Measurements from ENCODE around the gene PNRC1. TPM values are rescaled to one million over a fixed set of nuclear protein-coding genes. Genes with fewer than 3 reads are reported as not detected.
A peak's percentile ranks its signal among the peaks of the same experiment; 100 is the strongest.
"Not testable (repeated sequence)": the region's sequence is repeated elsewhere in the genome, so short reads cannot be mapped to it uniquely, and the experiment has no call there.

Gene PNRC1
- 10 to 100 TPM; 42.8 to 54.1 (median 48.3) TPM for total RNA-seq

- Mint-ChIP-seq H3K4me3 (peak within 1 kb of the TSS; percentile 98), H3K36me3 (ENCODE audit: insufficient read depth) (peaks cover 20% of the 10 kb centered on the region), H3K4me1 (ENCODE audit: low read depth) (peaks cover 43% of the 10 kb centered on the region), H3K9me3 (no peaks in the 10 kb centered on the region), H3K27me3 (ENCODE audit: low read depth) (no peaks in the 10 kb centered on the region)
- ATAC-seq (peak; percentile 70 to 75), DNase-seq (peak; percentile 100)
Observed at GRCh38 chr6:89080281-89081128, at the start of gene PNRC1. PNRC1 (plus strand) TSS chr6:89080751; CDS start chr6:89080895, 144 bp downstream.

- H3K4me3 Mint-ChIP-seq, result no peak overlapping the region
- peaks cover 3% of the 10 kb centered on the region for H3K27me3 Mint-ChIP-seq (ENCODE audit: low read depth)
- peaks cover 1% of the 10 kb centered on the region for H3K9me3 Mint-ChIP-seq
- no peak for DNase-seq
- H3K36me3 Mint-ChIP-seq (ENCODE audit: insufficient read depth), result no peaks in the 10 kb centered on the region
- H3K4me1 Mint-ChIP-seq (ENCODE audit: low read depth), result no peaks in the 10 kb centered on the region
- ATAC-seq, result no peak
Observed at GRCh38 chr6:89032599-89032998, 48.0 kb upstream of the PNRC1 start.

DNA sequence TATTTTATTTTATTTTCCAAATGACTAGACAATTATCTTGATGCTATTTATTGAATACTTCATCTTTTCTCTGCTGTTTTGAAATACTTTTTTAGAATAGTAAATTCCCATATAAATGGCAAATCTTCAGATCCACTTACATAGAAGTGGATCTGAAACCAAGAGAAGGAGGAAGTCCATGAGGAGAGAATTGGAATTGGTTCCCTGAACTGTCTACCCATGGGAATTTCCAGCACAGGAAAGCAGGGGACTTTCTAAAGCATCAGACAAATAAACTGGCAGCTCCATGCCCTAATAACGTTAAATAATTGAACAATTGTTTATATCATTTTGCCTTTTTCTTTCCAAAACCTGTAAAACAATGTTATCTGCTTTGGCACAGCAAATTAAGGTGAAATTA is 47.1 kb upstream of the PNRC1 start:
- peaks cover 4% of the 10 kb centered on the region for H3K36me3 Mint-ChIP-seq (ENCODE audit: insufficient read depth)
- no peaks in the 10 kb centered on the region for H3K4me1 Mint-ChIP-seq (ENCODE audit: low read depth)
- H3K4me3 Mint-ChIP-seq, result no peak overlapping the region
- H3K27me3 Mint-ChIP-seq (ENCODE audit: low read depth), result peaks cover 2% of the 10 kb centered on the region
- peaks cover 8% of the 10 kb centered on the region for H3K9me3 Mint-ChIP-seq
- no peak for ATAC-seq
- no peak for DNase-seq

DNA sequence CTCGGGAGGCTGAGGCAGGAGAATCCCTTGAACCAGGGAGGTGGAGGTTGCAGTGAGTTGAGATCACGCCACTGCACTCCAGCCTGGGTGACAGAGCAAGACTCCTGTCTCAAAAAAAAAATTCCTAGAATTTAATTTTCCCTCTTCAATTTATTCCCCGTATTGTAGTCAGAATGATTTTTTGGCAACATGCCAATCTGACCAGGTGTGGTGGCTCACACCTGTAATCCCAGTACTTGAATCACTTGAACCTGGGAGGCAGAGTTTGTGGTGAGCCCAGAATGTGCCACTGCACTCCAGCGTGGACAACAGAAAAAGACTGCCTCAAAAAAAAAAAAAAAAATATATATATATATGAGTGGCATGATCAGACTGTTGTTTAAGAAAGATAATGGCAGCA is 46.4 kb upstream of the PNRC1 start:
- not testable (repeated sequence) for H3K36me3 Mint-ChIP-seq (ENCODE audit: insufficient read depth); H3K4me3 Mint-ChIP-seq; DNase-seq; H3K4me1 Mint-ChIP-seq (ENCODE audit: low read depth); H3K27me3 Mint-ChIP-seq (ENCODE audit: low read depth); ATAC-seq
- peaks cover 15% of the 10 kb centered on the region for H3K9me3 Mint-ChIP-seq

DNA sequence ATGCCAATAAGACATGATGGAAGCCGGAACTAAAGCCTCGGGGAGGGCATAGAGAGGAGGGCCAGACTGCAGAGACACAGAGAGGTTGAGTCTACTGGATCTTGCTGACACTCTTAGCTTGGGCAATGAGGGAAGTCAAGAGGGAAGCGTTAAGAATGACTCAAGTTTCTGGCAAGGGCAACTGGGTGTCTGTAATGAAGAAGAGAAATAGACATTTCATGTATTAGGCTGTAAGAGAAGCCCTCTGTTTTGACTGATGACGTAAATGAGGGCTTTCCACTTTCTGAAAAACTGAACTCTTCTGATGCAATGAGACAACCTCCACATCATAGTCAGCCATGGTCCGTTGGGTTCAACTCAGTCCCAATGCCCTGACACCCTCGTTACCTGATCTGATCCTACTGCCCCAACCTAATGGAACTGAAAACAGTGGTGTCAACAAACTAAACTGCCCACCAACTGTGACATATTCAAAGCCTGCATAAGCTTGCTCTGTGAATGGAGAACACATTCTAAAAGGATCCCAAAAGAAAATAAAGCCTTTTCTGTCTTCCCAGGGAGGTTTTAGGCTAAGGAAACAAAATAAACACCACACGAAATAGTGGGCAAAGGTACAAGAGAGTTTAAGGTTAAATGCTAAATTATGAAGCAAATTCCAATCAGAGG is 45.8 kb upstream of the PNRC1 start:
- peaks cover 18% of the 10 kb centered on the region for H3K9me3 Mint-ChIP-seq
- DNase-seq, result no peak
- peaks cover 2% of the 10 kb centered on the region for H3K27me3 Mint-ChIP-seq (ENCODE audit: low read depth)
- H3K36me3 Mint-ChIP-seq (ENCODE audit: insufficient read depth), result peaks cover 8% of the 10 kb centered on the region
- no peak for ATAC-seq
- no peaks in the 10 kb centered on the region for H3K4me1 Mint-ChIP-seq (ENCODE audit: low read depth)
- H3K4me3 Mint-ChIP-seq, result no peak overlapping the region

GRCh38 chr6:89035252-89036101 is 45.1 kb upstream of the PNRC1 start:
- DNase-seq (no peak), ATAC-seq (no peak)
- H3K4me3 Mint-ChIP-seq, result no peak overlapping the region
- no peaks in the 10 kb centered on the region for H3K4me1 Mint-ChIP-seq (ENCODE audit: low read depth)
- peaks cover 8% of the 10 kb centered on the region for H3K36me3 Mint-ChIP-seq (ENCODE audit: insufficient read depth)
- H3K27me3 Mint-ChIP-seq (ENCODE audit: low read depth), result no peaks in the 10 kb centered on the region
- H3K9me3 Mint-ChIP-seq, result peaks cover 19% of the 10 kb centered on the region

- Mint-ChIP-seq H3K4me3 (no peak overlapping the region), H3K36me3 (ENCODE audit: insufficient read depth) (peaks cover 10% of the 10 kb centered on the region), H3K9me3 (peaks cover 19% of the 10 kb centered on the region), H3K4me1 (ENCODE audit: low read depth) (no peaks in the 10 kb centered on the region), H3K27me3 (ENCODE audit: low read depth) (no peaks in the 10 kb centered on the region)
- ATAC-seq (no peak), DNase-seq (no peak)
Observed at GRCh38 chr6:89037141-89037900, 43.2 kb upstream of the PNRC1 start.

- not testable (repeated sequence) for H3K4me1 Mint-ChIP-seq (ENCODE audit: low read depth); DNase-seq; H3K4me3 Mint-ChIP-seq; H3K27me3 Mint-ChIP-seq (ENCODE audit: low read depth); ATAC-seq
- peaks cover 10% of the 10 kb centered on the region for H3K36me3 Mint-ChIP-seq (ENCODE audit: insufficient read depth)
- H3K9me3 Mint-ChIP-seq, result peaks cover 19% of the 10 kb centered on the region
Observed at GRCh38 chr6:89037901-89038293, 42.7 kb upstream of the PNRC1 start.

DNA sequence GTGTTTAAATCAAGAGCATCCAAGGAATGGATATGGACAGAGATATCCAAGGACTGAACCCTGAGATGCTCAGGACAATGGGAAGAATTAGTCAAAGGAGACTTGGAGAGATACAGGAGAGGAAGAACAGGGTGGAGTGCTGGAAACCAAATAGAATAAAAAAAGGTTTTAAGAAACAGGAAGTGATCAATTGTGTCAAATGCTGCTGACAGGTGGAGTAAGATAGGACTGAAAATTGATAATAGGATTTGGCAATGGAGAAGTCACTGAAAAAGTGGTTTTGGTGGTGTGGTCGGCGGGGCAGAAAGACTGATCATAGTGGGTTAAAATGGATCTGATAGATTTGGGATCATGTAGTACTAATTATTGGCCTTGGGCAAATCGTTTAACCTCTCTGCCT is 37.9 kb upstream of the PNRC1 start:
- Mint-ChIP-seq H3K9me3 (peaks cover 17% of the 10 kb centered on the region), H3K4me1 (ENCODE audit: low read depth) (peaks cover 1% of the 10 kb centered on the region), H3K4me3 (no peak overlapping the region), H3K27me3 (ENCODE audit: low read depth) (no peaks in the 10 kb centered on the region), H3K36me3 (ENCODE audit: insufficient read depth) (peaks cover 10% of the 10 kb centered on the region)
- DNase-seq (no peak), ATAC-seq (no peak)

DNA sequence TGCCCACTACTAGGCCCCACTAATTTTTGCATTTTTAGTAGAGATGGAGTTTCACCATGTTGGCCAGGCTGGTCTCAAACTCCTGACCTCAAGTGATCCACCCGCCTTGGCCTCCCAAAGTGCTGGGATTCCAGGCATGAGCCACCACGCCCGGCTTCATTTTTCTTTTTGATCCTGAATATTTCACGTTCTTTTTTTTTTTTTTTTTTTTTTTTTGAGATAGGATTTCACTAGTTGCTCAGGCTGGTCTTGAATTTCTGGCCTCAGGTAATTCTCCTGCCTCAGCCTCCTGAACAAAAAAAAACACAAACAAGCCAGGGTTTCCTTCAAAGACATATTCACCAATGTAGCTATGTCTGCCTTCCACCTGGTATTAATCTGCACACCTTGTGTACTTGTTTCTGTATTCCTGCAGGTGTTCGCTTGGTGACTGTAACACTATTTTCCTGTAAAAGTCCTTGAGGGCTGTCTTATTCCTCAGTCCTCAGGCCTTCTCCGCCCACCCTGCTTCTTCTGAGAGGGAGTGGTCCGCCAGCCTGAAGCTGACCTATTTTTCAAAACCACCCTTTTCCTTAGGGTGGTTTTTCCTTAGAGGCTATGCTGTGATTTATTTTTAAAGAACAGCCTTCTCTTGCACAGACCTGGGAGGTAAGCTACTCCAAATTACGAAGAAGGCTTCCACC is 36.1 kb upstream of the PNRC1 start:
- Mint-ChIP-seq H3K27me3 (ENCODE audit: low read depth) (no peaks in the 10 kb centered on the region), H3K9me3 (peaks cover 4% of the 10 kb centered on the region), H3K36me3 (ENCODE audit: insufficient read depth) (peaks cover 2% of the 10 kb centered on the region), H3K4me1 (ENCODE audit: low read depth) (peaks cover 1% of the 10 kb centered on the region), H3K4me3 (no peak overlapping the region)
- ATAC-seq, result no peak
- DNase-seq, result no peak

- H3K9me3 Mint-ChIP-seq, result no peaks in the 10 kb centered on the region
- H3K4me3 Mint-ChIP-seq, result no peak overlapping the region
- DNase-seq (no peak), ATAC-seq (no peak)
- H3K27me3 Mint-ChIP-seq (ENCODE audit: low read depth), result no peaks in the 10 kb centered on the region
- peaks cover 2% of the 10 kb centered on the region for H3K36me3 Mint-ChIP-seq (ENCODE audit: insufficient read depth)
- peaks cover 1% of the 10 kb centered on the region for H3K4me1 Mint-ChIP-seq (ENCODE audit: low read depth)
Observed at GRCh38 chr6:89045011-89045387, 35.6 kb upstream of the PNRC1 start.

DNA sequence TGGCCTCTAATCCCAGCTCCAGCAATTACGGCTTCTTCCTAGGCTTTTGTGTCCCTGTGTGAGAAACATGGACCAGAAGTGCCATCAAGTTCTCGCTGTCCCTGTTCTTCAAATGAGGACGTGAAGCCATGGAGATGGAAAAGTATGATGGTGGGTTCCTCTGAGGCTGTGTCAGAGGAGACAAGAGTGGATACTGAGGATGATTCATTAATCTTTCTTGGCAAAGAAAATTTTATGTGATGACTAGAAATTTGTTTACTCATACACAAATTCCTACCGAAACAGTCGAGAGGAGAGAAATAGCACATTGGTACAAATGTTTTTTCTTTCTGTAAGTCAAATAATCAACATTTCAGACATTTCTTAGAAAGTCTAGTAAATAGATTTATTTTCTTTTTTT is 35.0 kb upstream of the PNRC1 start:
- H3K36me3 Mint-ChIP-seq (ENCODE audit: insufficient read depth), result peaks cover 2% of the 10 kb centered on the region
- no peaks in the 10 kb centered on the region for H3K27me3 Mint-ChIP-seq (ENCODE audit: low read depth)
- ATAC-seq, result no peak
- H3K4me1 Mint-ChIP-seq (ENCODE audit: low read depth), result peaks cover 1% of the 10 kb centered on the region
- H3K9me3 Mint-ChIP-seq, result no peaks in the 10 kb centered on the region
- no peak overlapping the region for H3K4me3 Mint-ChIP-seq
- no peak for DNase-seq

DNA sequence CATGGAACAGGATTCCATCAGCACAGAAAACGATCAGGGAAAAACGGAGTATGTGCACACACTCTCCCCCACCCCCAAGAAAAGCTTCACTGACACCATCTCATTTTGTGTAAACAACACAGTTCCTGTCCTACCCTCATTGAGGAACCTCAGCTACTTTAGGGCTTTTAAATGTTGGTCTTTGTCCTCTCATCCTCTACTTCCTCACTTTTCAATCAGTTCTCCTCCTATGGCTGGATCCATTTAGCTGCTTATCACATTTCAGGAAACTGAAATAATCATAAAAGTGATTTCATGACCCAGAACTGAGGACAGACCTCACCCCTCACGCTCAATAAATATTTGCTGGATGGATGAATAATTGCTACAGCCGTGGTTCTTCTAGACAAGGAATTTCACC is 33.1 kb upstream of the PNRC1 start:
- Mint-ChIP-seq H3K36me3 (ENCODE audit: insufficient read depth) (no peaks in the 10 kb centered on the region), H3K9me3 (no peaks in the 10 kb centered on the region), H3K4me1 (ENCODE audit: low read depth) (peaks cover 12% of the 10 kb centered on the region), H3K27me3 (ENCODE audit: low read depth) (no peaks in the 10 kb centered on the region), H3K4me3 (no peak overlapping the region)
- DNase-seq (no peak), ATAC-seq (no peak)

Data from activated T-cell treated with anti-CD3 and anti-CD28 coated beads, Interleukin-2, amount 50 U/mL, for 4 hours (primary cell).